Omental fat pad (tissue), 4 donors: ENCODE results near the gene CITED4. TPM values are rescaled to one million over a fixed set of nuclear protein-coding genes. Genes with fewer than 3 reads are reported as not detected.

Experiments used
- ATAC-seq: fragments of 150-250 bp; one replicate; pipeline ENCODE4 v1.9.1; 2016; ENCODE audit warnings: mild to moderate bottlenecking, moderate library complexity; ENCODE audit not compliant: low FRiP score
- DNase-seq: peaks from one replicate; pipeline ENCODE4 v3.0.0-alpha.2; 2019; ENCODE audit warnings: low spot score
- CTCF ChIP-seq, 3 donors: fragments of 450-650 bp; IDR thresholded peaks; one replicate each; pipeline ENCODE4 v1.5.1; 2016 to 2017; ENCODE audit warnings: antibody characterized with exemption in 3 of 3, mild to moderate bottlenecking in 3 of 3, moderate library complexity in 2 of 3
- total RNA-seq, 4 donors: library from RNA; depleted of rRNA; stranded (reverse); fragments of >200 nt; gene quantifications; one replicate each; pipeline ENCODE4 v1.1.0, GENCODE V29; 2016

Gene CITED4
- total RNA-seq, 4 donors from 2014 or later = 5.8 to 21.6 (median 13.6) TPM

GRCh38 chr1:40820911-40821693 is 41.1 kb downstream of the CITED4 start:
- DNase-seq = no peak
- ATAC-seq = no peak
- no peak for TF ChIP-seq CTCF (IDR thresholded peaks at IDR 0.05)

GRCh38 chr1:40820251-40820797 is 41.8 kb downstream of the CITED4 start:
- no peak for DNase-seq
- no peak for TF ChIP-seq CTCF (IDR thresholded peaks at IDR 0.05)
- no peak for ATAC-seq

DNA sequence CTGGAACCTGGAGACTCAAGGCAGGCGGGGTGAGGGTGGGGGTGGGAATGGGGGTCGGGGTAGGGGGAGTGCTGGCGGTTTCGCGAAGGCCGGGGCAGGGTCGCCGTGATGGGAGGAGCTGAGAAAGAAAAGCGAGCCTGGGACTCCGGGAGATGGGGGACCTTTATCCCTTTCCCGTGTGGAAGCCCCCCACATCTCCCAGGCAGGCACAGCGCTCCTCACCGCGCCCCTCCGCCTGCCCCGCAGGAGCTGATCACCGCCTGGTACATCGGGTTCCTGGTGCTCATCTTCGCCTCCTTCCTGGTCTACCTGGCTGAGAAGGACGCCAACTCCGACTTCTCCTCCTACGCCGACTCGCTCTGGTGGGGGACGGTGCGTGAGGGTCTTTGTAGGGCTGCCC is 43.1 kb downstream of the CITED4 start:
- no peak for DNase-seq
- TF ChIP-seq CTCF (IDR thresholded peaks at IDR 0.05) = no peak
- no peak for ATAC-seq

- TF ChIP-seq CTCF (IDR thresholded peaks at IDR 0.05) = no peak
- ATAC-seq = peak; percentile 86
- DNase-seq = peak; percentile 56
Observed at GRCh38 chr1:40818264-40818961, 43.8 kb downstream of the CITED4 start.

GRCh38 chr1:40817791-40818263 is 44.3 kb downstream of the CITED4 start:
- ATAC-seq (no peak), DNase-seq (no peak)
- no peak for TF ChIP-seq CTCF (IDR thresholded peaks at IDR 0.05)

DNA sequence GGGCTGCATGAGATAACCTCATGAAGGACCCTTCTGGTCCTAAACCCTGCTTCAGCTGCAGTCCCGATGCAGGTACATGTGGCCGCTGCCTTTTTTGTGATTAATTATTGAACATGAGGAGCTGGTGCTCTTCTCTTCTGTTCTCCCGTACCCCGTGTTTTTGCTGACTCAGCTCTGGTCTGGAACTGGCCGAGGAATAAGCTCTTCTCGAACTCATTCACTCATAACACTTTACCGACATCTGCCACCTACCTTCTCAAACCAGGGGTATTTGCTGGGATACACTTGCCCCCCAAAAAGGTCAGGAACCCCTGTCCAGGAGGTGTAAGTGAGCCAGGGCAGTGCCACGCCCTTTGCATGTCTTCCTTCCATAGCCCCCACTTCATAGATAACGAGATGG is 46.7 kb downstream of the CITED4 start:
- TF ChIP-seq CTCF (IDR thresholded peaks at IDR 0.05) = no peak
- ATAC-seq = no peak
- DNase-seq = no peak

Other genes with a start within 250 kb of the CITED4 start
- gene RIMS3, start 196.7 kb downstream of the CITED4 start, total RNA-seq = 1 to 10 TPM in 3 of 4 donors, under 1 TPM in 1; 0.79 to 2.2 (median 1.7) TPM
- 10 to 100 TPM; 29.8 to 44.6 (median 32.4) TPM for gene NFYC, start 170.7 kb downstream of the CITED4 start, total RNA-seq
- 1 to 10 TPM in 1 of 4 donors, under 1 TPM in 3; 0.28 to 1.6 (median 0.83) TPM for gene KCNQ4, start 78.6 kb downstream of the CITED4 start, total RNA-seq
- 10 to 100 TPM; 16.1 to 57.5 (median 17.6) TPM for gene CTPS1, start 117.3 kb upstream of the CITED4 start, total RNA-seq
- 1 to 10 TPM in 1 of 4 donors, under 1 TPM in 3; 0.19 to 1.6 (median 0.55) TPM for gene SLFNL1, start 159.4 kb upstream of the CITED4 start, total RNA-seq